ENCODE data around the gene COA8. TPM values are rescaled to one million over a fixed set of nuclear protein-coding genes. Genes with fewer than 3 reads are reported as not detected.

Gene COA8
- total and polyA plus RNA-seq, 11 donors = 30.6 to 109 (median 45.9) TPM

- no peaks in the 10 kb centered on the region for H3K27me3 ChIP-seq
- no peak for ATAC-seq
- DNase-seq = no peak
- H3K9me3 ChIP-seq = peaks cover 0 to 4% (median 0%) of the 10 kb centered on the region in 12 donors
- intact Hi-C loops (cut with DNase I) = no loop called here
- peaks cover 0 to 34% (median 10%) of the 10 kb centered on the region in 9 donors for H3K36me3 ChIP-seq
- no peak overlapping the region for H3K27ac ChIP-seq
- no peak overlapping the region for H3K4me3 ChIP-seq
- peaks cover 3 to 87% (median 71%) of the 10 kb centered on the region in 12 donors for H3K4me1 ChIP-seq
- no peak for TF ChIP-seq POLR2A (IDR thresholded peaks at IDR 0.05)
- TF ChIP-seq, protein P1, sequence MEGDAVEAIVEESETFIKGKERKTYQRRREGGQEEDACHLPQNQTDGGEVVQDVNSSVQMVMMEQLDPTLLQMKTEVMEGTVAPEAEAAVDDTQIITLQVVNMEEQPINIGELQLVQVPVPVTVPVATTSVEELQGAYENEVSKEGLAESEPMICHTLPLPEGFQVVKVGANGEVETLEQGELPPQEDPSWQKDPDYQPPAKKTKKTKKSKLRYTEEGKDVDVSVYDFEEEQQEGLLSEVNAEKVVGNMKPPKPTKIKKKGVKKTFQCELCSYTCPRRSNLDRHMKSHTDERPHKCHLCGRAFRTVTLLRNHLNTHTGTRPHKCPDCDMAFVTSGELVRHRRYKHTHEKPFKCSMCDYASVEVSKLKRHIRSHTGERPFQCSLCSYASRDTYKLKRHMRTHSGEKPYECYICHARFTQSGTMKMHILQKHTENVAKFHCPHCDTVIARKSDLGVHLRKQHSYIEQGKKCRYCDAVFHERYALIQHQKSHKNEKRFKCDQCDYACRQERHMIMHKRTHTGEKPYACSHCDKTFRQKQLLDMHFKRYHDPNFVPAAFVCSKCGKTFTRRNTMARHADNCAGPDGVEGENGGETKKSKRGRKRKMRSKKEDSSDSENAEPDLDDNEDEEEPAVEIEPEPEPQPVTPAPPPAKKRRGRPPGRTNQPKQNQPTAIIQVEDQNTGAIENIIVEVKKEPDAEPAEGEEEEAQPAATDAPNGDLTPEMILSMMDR (IDR thresholded peaks at IDR 0.05) = no peak
- WGBS, 4 donors = 45 to 74% (median 62%) methylated on average over 1 of the region's 1 CpG
Observed at GRCh38 chr14:103633391-103633790, 70.6 kb downstream of the COA8 start.

DNA sequence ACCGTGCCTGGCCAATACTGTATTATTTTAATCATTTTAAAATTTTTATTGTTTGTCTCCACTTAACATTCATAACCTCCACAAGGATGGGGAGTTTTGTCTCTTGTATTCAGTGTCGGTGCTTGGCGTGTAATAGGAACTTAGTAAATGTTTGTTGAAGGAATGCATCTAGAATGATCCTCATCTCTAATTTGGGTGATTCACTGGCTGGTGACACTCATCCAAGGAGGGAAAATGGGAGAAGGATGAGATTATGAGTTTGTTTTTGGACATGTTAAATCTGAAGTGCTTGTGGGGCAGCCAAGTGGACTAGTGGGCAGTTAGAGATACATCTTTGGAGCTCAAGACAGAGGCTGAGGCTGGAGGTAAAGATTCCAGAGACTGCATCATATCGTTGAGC is 71.4 kb downstream of the COA8 start:
- no peak overlapping the region for H3K4me3 ChIP-seq
- no peak for DNase-seq
- TF ChIP-seq, protein P1 (IDR thresholded peaks at IDR 0.05) = no peak
- no peak for TF ChIP-seq POLR2A (IDR thresholded peaks at IDR 0.05)
- ATAC-seq = no peak
- intact Hi-C loops (cut with DNase I) = no loop called here
- peaks cover 0 to 36% (median 10%) of the 10 kb centered on the region in 9 donors for H3K36me3 ChIP-seq
- H3K27me3 ChIP-seq = no peaks in the 10 kb centered on the region
- 61 to 72% (median 67%) methylated on average over 4 of the region's 4 CpGs for WGBS, 4 donors
- H3K4me1 ChIP-seq = peaks cover 3 to 92% (median 74%) of the 10 kb centered on the region in 12 donors
- no peak overlapping the region for H3K27ac ChIP-seq
- peaks cover 0 to 4% (median 0%) of the 10 kb centered on the region in 12 donors for H3K9me3 ChIP-seq

- no peaks in the 10 kb centered on the region for H3K27me3 ChIP-seq
- DNase-seq = no peak
- no peak overlapping the region for H3K27ac ChIP-seq
- peaks cover 0 to 25% (median 5%) of the 10 kb centered on the region in 9 donors for H3K36me3 ChIP-seq
- peaks cover 0 to 81% (median 57%) of the 10 kb centered on the region in 12 donors for H3K4me1 ChIP-seq
- TF ChIP-seq POLR2A (IDR thresholded peaks at IDR 0.05) = no peak
- TF ChIP-seq, protein P1 (IDR thresholded peaks at IDR 0.05) = no peak
- 86 to 93% (median 90%) methylated on average over 3 of the region's 3 CpGs for WGBS, 4 donors
- H3K9me3 ChIP-seq = peaks cover 0 to 4% (median 0%) of the 10 kb centered on the region in 12 donors
- no peak overlapping the region for H3K4me3 ChIP-seq
- ATAC-seq = peak in 2 of 4 donors; percentile 33 to 52
- intact Hi-C loops (cut with DNase I) = no loop called here
Observed at GRCh38 chr14:103638594-103638993, 75.8 kb downstream of the COA8 start.

Other genes with a start within 250 kb of the COA8 start
- gene EIF5, start 228.7 kb upstream of the COA8 start, total RNA-seq = 100 to 1,000 TPM; 200 to 304 (median 255) TPM
- gene EIF5, start 228.7 kb upstream of the COA8 start, polyA plus RNA-seq = 100 to 1,000 TPM in 1 of 2 donors, 10 to 100 TPM in 1; 38.1 to 300 TPM
- 100 to 1,000 TPM in 5 of 9 donors, 10 to 100 TPM in 4; 54.0 to 156 (median 111) TPM for gene MARK3, start 177.5 kb upstream of the COA8 start, total RNA-seq
- gene MARK3, start 177.5 kb upstream of the COA8 start, polyA plus RNA-seq = 100 to 1,000 TPM in 1 of 2 donors, 10 to 100 TPM in 1; 76.0 to 119 TPM
- gene CKB, start 40.1 kb upstream of the COA8 start, total RNA-seq = 1,000 to 10,000 TPM in 2 of 9 donors, 100 to 1,000 TPM in 7; 203 to 1,105 (median 462) TPM
- gene CKB, start 40.1 kb upstream of the COA8 start, polyA plus RNA-seq = 1,000 to 10,000 TPM in 1 of 2 donors, 100 to 1,000 TPM in 1; 529 to 1,103 TPM
- 1 to 10 TPM; 3.2 to 7.1 (median 5.1) TPM for gene TRMT61A, start 33.8 kb upstream of the COA8 start, total RNA-seq
- gene TRMT61A, start 33.8 kb upstream of the COA8 start, polyA plus RNA-seq = 10 to 100 TPM in 1 of 2 donors, 1 to 10 TPM in 1; 5.8 to 15.9 TPM
- 10 to 100 TPM; 15.0 to 22.8 (median 17.0) TPM for gene BAG5, start 303 bp upstream of the COA8 start, total RNA-seq
- gene BAG5, start 303 bp upstream of the COA8 start, polyA plus RNA-seq = 10 to 100 TPM in 1 of 2 donors, 1 to 10 TPM in 1; 4.8 to 19.1 TPM
- 100 to 1,000 TPM; 127 to 241 (median 150) TPM for gene KLC1, start 66.3 kb downstream of the COA8 start, total RNA-seq
- gene KLC1, start 66.3 kb downstream of the COA8 start, polyA plus RNA-seq = 100 to 1,000 TPM; 162 to 171 TPM
- gene XRCC3, start 152.5 kb downstream of the COA8 start, total RNA-seq = 1 to 10 TPM; 1.9 to 8.7 (median 3.1) TPM
- gene XRCC3, start 152.5 kb downstream of the COA8 start, polyA plus RNA-seq = 1 to 10 TPM; 1.9 to 2.6 TPM
- gene ZFYVE21, start 152.8 kb downstream of the COA8 start, total RNA-seq = 10 to 100 TPM; 44.1 to 79.4 (median 52.5) TPM
- gene ZFYVE21, start 152.8 kb downstream of the COA8 start, polyA plus RNA-seq = 10 to 100 TPM; 48.8 to 86.1 TPM

All from heart left ventricle (tissue), 16 donors.